ENCODE data around the gene CDT1.
A peak's percentile ranks its signal among the peaks of the same experiment; 100 is the strongest.

CDT1 gene

GRCh38 chr16:88851616-88852015 lies 48.0 kb downstream of the CDT1 start:
- POLR2A ChIA-PET: no interaction called here
- CTCF ChIA-PET: interaction anchor here (0.9 to 2.6 kb wide), 4 partner anchors 12 to 53 kb away, joined by 3 to 8 read pairs (median 4); no protein-coding TSS in a partner anchor
- no peak for DNase-seq (ENCODE audit: extremely low spot score)
- TF ChIP-seq CTCF (IDR thresholded peaks at IDR 0.05; ENCODE audit: control extremely low read depth, extremely low read depth, low read depth, missing control alignments): no peak

- TF ChIP-seq CTCF (IDR thresholded peaks at IDR 0.05; ENCODE audit: control extremely low read depth, extremely low read depth, low read depth, missing control alignments): no peak
- no peak for DNase-seq (ENCODE audit: extremely low spot score)
- CTCF ChIA-PET: interaction anchor here (1.0 to 1.8 kb wide), 3 partner anchors 12 to 116 kb away, joined by 3 to 4 read pairs (median 3); partner anchors contain the start of gene PABPN1L
- POLR2A ChIA-PET: no interaction called here
Observed at GRCh38 chr16:88853325-88853941, 49.8 kb downstream of the CDT1 start.

GRCh38 chr16:88854306-88855111 lies 50.9 kb downstream of the CDT1 start:
- DNase-seq (ENCODE audit: extremely low spot score): peak; percentile 70
- TF ChIP-seq CTCF (IDR thresholded peaks at IDR 0.05; ENCODE audit: control extremely low read depth, extremely low read depth, low read depth, missing control alignments): no peak
- ChIA-PET POLR2A (interaction anchor here (0.6 to 1.0 kb wide), 2 partner anchors 43 to 82 kb away, joined by 3 to 4 read pairs; no protein-coding TSS in a partner anchor), CTCF (interaction anchor here (0.9 to 1.8 kb wide), 4 partner anchors 11 to 42 kb away, joined by 3 to 4 read pairs (median 4); partner anchors contain the start of genes APRT and PABPN1L)

GRCh38 chr16:88855176-88855575 lies 51.6 kb downstream of the CDT1 start:
- POLR2A ChIA-PET: interaction anchor here (0.6 to 1.0 kb wide), 2 partner anchors 44 to 83 kb away, joined by 3 to 4 read pairs; no protein-coding TSS in a partner anchor
- CTCF ChIA-PET: interaction anchor here (0.9 to 1.3 kb wide), 2 partner anchors 40 to 43 kb away, joined by 3 to 4 read pairs; partner anchors contain the start of gene APRT
- no peak for TF ChIP-seq CTCF (IDR thresholded peaks at IDR 0.05; ENCODE audit: control extremely low read depth, extremely low read depth, low read depth, missing control alignments)
- DNase-seq (ENCODE audit: extremely low spot score): no peak

GRCh38 chr16:88855736-88856121 lies 52.1 kb downstream of the CDT1 start:
- TF ChIP-seq CTCF (IDR thresholded peaks at IDR 0.05; ENCODE audit: control extremely low read depth, extremely low read depth, low read depth, missing control alignments): no peak
- CTCF ChIA-PET: no interaction called here
- no peak for DNase-seq (ENCODE audit: extremely low spot score)
- POLR2A ChIA-PET: interaction anchor here (1.0 kb wide), 1 partner anchor 45 kb away, joined by 3 read pairs; no protein-coding TSS in a partner anchor

- ChIA-PET POLR2A (interaction anchor here (0.6 kb wide), 1 partner anchor 269 kb away, joined by 4 read pairs; no protein-coding TSS in a partner anchor), CTCF (interaction anchor here (0.6 to 2.7 kb wide), 7 partner anchors 17 to 360 kb away, joined by 3 to 37 read pairs (median 5); partner anchors contain the start of gene APRT)
- no peak for TF ChIP-seq CTCF (IDR thresholded peaks at IDR 0.05; ENCODE audit: control extremely low read depth, extremely low read depth, low read depth, missing control alignments)
- no peak for DNase-seq (ENCODE audit: extremely low spot score)
Observed at GRCh38 chr16:88856122-88856827, 52.7 kb downstream of the CDT1 start.

All from GM10248 (cell line).